ENCODE results near the gene TSPOAP1.

Gene TSPOAP1

DNA sequence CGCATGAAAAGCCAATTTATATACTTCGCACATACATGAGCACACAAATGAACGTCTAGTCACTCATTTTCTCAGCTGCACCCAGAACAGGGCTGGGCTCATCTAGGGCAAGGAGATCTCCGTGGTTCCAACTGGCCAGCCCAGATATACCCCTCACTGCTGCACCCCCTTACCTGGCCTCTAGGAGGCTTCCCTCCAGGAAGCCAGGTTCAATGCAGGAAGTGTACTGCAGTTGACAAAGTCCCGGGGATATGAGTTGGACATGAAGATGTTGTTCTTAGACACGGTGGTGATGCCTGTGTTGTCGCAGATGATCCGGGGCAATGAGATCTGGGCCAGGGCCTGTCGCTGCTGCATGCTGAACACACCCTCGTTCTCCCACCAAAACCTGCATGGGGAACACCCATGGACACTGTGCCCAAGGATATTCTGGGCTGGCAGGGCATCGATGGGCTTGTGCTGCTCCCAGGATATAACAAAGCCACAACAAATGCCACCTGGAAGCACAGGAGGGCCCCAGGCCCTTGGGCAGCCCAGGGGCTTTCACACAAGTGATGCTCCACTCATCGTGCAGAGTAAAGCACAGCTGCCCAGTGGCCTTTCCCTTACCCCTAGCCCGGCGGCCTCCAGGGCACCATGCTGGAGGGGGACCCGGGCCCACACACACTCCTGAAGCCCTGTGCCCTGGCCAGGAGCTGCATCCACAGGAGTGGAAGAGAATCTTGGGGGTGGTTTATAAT lies 57.9 kb downstream of the TSPOAP1 start:
- H3K27ac ChIP-seq, result no peak overlapping the region
- no peak overlapping the region for H3K4me3 ChIP-seq

DNA sequence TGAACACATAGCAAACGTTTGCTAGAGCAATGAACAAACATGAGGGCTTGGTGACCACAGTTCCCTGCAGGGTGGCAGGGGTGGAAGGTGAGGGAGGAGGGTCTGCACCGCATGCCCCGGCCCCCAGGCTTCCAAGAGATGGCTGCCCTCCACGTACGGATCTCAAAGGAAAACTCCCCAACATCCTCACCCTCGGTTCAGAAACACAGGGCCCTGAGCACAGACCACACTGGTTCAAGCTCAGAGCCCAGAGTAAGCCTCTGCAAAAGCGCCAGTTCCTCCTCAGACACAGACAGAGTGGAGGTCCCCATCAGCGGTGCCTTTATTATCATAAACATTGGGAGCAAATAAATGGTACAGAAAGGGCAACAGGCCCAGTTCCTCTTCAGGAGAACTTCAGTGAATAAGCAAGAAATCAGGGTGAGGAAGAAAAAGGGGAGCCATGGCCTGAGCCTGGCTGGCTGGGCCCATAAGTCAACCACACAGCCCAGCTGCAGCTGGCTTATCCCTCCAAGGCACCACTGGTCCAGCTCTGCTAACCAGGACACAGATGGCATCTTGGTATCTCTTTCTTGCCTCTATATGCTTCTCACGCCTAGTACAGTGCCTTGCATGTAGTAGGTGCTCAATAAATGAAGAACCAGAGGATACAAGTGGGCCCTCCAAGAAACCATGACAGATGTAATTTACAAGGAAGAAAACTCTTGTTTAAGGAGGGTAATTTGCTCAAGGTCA lies 58.9 kb downstream of the TSPOAP1 start:
- no peak overlapping the region for H3K27ac ChIP-seq
- no peak overlapping the region for H3K4me3 ChIP-seq

DNA sequence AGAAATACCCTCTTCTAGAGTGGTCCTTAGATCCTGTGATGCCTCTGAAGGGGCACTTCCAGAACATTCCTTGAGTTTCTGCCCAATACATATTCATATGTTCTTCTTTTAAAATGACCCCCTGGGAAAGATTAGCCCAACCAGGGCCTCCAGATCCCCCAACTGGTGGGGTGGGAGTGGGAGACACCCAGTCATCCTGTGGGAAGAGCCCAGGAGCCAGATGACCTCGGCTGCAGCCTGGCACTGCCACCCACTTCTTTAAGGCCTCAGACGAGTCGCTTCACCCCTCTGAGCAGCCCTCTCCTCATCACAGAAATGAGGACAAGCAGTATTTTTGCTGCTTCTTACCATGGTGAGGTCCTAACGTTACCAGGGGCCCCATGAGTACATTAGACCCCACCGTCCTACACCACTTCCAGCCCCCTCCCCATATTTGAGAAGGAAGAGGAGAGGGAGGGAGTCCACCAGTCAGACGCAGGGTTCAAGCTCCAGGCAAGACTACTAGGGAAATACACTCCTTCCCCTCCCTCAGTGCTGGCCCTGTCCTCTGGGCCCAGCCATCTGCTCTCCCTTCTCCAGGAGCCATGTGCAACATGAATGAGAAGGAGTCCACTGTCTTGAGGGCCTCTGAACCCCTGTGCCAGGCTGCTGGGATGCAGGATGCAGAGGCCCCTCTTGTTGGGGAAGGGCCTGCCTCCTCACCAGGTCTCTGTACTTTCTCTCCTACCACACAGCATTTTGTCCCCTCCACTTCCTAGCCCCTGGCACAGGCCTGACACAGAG lies 59.6 kb downstream of the TSPOAP1 start:
- Histone ChIP-seq H3K27ac (no peak overlapping the region), H3K4me3 (no peak overlapping the region)

DNA sequence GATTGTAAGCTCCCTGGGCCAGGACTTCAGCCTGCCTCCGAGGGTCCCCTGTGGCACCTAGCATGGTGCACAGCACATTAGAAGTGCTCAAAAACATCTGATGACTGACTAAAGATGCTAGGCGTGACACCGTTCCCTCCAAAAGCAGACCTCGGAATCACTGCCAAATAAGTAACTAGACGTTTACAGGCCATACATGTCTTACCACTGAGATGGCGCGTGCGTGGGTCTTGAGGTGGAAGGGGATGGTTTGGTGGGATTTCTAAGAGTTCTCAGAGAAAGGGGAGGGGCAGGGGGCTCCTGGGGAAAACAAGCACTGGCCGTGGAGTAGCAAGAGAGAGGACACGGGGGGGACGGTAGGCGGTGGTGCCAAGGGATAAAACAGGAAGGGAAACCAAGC lies 60.3 kb downstream of the TSPOAP1 start:
- H3K27ac ChIP-seq, result no peak overlapping the region
- no peak overlapping the region for H3K4me3 ChIP-seq

DNA sequence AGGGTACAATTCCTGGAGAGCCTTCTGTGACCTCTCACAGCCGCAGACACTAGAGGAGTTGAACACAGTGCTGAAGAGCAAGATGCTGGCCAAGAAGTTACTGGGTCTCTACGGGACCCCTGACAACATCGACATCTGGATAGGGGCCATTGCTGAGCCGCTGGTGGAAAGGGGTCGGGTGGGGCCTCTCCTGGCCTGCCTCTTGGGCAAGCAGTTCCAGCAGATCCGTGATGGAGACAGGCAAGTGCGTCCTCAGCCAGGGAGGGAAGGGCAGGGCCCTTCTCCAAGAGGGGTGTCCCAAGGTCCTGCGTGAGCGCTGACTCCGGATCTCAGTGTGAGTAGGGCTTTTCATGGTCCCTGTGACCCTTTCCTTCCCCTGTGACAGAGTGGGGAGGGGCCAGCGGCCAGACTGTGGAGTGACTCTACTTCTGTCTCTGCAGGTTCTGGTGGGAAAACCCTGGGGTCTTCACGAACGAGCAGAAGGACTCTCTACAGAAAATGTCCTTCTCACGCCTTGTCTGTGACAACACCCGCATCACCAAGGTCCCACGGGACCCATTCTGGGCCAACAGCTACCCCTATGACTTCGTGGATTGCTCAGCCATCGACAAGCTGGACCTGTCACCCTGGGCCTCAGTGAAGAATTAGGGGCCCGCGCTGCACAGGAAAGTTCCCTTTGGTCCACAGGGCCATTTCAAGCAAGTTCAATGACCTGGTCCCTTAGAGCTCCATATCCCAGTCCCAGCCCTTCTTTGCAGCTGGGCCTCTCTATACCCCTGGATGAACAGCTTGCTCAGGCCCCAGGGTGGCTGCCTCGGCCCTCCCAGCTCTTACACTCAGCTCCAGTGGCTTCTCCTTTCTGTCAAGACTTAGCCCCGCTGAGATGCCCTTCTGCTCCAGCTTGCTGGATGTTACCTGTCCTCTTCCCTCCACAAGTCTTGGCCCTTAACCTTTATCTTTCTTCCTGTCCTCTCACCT lies 61.0 kb downstream of the TSPOAP1 start:
- Histone ChIP-seq H3K4me3 (no peak overlapping the region), H3K27ac (no peak overlapping the region)

DNA sequence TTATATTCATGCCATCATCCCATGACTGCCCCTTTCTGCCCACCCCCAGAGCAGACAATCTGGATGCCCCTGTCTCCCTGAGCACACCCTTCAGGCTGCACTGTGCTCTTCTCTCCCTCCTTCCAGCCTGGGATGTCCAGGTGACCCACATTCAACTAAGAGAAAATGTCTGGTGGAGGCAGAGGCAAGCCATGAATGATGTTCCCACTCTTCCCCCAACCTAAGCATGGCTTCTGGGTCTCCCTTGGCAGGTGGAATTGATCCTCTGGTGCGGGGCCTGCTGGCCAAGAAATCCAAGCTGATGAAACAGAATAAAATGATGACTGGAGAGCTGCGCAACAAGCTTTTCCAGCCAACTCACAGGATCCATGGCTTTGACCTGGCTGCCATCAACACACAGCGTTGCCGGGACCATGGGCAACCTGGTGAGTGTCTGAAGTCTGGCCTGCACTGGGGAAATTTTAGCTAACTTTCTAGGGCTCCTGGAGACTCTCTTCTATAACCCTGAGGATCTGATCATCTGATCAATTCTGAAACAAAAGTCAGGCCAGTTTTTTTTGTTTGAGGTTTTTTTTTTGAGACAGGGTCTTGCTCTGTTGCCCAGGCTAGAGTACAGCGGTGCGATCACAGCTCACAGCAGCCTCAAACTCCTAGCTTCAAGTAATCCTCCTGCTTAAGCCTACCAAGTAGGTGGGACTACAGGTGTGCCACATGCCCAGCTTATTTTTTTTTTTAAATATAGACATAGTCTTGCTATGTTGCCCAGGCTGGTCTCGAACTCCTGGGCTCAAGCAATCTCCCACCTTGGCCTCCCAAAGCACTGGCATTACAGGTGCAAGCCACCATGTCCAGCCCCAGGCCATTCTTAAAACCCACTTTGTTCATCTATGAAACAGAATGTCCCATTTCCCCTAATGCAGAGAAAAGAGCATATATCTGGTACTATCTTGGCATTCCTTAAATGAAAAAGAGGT lies 62.4 kb downstream of the TSPOAP1 start:
- Histone ChIP-seq H3K27ac (no peak overlapping the region), H3K4me3 (no peak overlapping the region)

DNA sequence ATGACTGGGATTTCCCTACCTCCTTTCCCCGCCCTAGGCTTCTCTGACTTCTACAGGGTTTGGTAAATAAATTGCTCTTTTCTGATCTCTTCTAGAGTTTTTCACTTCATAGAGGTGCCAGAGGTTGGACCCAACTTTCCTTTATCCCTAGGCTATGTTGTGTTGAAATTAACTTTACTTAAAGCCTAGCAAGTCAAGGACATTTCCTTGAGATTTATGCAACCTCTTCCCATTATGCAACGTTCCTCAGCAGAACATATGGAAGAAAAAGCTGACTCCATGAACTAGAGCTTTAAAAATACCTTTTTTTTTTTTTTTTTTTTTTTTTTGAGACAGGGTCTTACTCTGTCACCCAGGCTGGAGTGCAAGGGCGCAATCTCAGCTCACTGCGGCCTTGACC lies 63.3 kb downstream of the TSPOAP1 start:
- no peak overlapping the region for H3K27ac ChIP-seq
- no peak overlapping the region for H3K4me3 ChIP-seq

DNA sequence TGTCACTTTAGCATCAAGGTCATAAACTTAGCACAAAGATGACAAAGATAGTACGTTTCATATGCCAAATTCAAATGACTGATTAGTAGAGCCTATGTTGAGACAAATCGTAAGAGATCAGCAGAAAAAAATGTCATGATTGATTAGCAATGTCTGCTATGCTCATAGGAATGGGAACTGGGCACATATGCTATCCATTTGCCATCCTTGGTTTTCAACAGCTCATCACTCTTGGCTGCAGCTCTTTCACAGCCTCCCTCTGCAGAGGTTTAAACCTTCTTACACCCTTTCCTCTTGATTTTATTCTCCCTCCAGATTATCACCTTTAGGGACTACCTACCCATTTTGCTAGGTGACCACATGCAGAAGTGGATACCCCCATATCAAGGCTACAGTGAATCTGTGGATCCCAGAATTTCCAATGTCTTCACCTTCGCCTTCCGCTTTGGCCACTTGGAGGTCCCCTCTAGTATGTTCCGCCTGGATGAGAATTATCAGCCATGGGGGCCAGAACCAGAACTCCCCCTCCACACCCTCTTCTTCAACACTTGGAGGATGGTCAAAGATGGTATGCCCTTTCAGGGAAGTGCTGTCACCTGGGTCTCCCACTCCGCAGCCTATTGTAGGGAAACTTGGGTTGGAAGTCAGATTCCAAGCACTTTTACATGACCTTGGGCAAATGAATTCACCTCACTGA lies 64.0 kb downstream of the TSPOAP1 start:
- Histone ChIP-seq H3K4me3 (no peak overlapping the region), H3K27ac (no peak overlapping the region)

DNA sequence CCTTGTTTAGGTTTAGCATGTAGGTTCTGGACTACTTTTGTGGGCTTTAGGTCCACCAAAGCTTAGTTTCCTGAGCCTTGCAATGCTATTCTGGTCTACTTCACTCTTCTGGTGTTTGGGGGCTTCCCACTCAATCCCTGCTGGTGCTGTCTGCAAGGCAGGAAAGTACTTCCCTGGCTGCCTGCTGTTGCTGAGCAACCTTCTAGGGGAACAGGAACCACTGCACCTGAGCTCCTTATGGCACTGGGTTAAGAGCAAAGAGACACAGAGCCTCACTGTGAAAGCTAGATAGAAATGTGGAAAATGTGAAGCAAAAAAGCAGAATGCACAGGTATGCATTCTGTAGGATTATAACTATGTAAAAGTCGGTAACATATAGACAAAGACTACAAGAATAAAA lies 64.8 kb downstream of the TSPOAP1 start:
- H3K27ac ChIP-seq, result no peak overlapping the region

DNA sequence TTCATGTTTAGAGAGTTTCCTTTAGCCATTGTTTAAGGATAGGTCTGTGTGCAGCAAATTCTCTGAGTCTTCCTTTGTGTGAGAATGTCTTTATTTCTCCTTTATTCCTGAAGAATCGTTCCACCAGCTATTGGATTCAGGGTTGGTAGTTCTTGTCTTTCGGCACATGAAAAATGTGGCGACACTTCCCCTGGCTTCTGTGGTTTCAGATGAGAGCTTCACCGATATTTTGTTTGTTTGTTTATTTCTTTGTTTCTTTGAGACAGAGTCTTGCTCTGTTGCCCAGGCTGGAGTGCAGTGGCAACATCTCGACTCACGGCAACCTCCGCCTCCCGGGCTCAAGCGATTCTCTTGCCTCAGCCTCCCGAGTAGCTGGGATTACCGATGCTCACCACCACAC lies 66.4 kb downstream of the TSPOAP1 start:
- Histone ChIP-seq H3K27ac (no peak overlapping the region), H3K4me3 (no peak overlapping the region)

More for the DNA sequence above, 64.8 kb downstream of the TSPOAP1 start:
- H3K4me3 ChIP-seq, result no peak overlapping the region

DNA sequence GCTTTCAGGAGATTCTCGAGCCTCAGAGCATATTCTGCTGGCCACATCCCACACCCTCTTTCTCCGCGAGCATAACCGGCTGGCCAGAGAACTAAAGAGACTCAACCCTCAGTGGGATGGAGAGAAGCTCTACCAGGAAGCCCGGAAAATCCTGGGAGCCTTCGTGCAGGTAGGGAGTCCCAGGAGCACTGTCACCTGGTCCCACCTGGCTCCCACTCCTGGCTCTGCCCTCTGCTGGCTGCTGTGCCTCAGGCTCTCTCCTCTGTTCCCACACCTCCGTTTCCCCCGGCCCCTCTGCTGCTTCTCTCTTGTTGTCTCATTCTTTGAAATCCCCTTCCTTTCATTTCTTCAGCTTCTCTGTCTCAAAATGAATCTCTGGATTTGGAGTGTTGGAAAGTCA lies 73.8 kb downstream of the TSPOAP1 start:
- no peak overlapping the region for H3K4me3 ChIP-seq
- H3K27ac ChIP-seq, result no peak overlapping the region

DNA sequence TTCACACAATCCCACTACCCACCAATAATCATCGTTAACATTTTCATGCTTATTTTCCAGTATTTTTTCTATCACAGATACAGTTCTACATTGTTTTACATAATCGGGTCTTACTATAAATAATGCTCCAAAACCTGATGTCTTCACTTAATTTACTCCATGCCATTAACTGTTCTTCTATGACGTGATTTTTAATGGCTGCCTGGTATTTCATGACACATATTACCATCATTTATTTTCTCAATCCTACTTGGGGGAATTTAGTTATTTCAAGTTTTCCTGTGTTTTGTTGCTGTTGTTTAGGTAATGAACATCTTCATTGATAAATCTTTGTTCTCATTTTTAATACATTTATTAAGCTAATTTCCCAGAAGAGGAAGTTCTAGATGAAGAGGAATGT lies 75.5 kb downstream of the TSPOAP1 start:
- Histone ChIP-seq H3K27ac (no peak overlapping the region), H3K4me3 (no peak overlapping the region)

DNA sequence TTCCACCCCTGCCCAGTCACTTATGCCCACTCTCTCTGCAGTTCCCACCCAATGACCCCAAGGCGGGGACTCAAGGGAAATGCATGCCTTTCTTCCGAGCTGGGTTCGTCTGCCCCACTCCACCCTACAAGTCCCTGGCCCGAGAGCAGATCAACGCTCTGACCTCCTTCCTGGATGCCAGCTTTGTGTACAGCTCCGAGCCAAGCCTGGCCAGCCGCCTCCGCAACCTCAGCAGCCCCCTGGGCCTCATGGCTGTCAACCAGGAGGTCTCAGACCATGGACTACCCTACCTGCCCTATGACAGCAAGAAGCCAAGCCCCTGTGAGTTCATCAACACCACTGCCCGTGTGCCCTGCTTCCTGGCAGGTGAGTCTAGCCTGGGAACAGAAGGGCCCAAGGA lies 76.5 kb downstream of the TSPOAP1 start:
- Histone ChIP-seq H3K4me3 (no peak overlapping the region), H3K27ac (no peak overlapping the region)
